ENCODE data around the gene SETBP1.
A peak's percentile ranks its signal among the peaks of the same experiment; 100 is the strongest.

The SETBP1 gene

DNA sequence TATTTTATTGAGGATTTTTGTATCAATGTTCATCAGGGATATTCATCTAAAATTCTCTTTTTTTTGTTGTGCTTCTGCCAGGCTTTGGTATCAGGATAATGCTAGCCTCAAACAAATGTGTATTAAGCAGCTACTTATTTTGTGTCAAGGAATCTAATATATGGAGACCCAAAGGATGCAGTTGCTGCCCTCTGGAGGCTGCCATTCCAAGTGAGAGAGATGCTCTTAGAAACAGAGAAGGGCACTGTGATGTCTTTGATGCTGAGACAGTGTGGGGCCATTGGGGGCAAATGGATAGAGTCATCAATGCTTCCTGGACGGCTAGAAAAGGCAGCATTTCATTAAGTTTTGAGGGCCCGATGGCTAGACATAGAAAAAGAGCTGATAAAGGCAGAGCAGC is 292.6 kb downstream of the SETBP1 start:
- no peak for ATAC-seq (replicated peaks)
- Mint-ChIP-seq H3K36me3 (ENCODE audit: insufficient read depth) (peaks cover 2% of the 10 kb centered on the region), H3K27ac (no peak overlapping the region)

DNA sequence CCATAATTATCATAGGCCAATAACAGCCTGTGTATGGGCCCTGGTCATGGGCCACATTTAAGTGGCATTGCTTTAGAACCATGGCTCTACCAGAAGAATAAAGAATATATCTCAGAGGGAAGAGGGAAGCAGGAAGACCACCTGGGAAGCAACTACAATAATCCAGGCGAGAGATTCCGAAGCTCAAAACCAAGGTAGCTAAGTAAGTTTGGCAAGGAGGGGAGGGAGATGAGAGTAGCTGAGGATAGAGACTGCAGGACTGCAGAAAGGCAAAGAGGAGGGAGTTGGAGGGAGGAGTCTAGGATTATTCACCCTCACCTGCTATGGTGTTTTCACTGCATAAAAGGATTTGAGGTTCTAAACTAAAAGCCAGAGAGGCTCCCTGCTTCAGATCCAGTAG is 293.5 kb downstream of the SETBP1 start:
- H3K4me1 Mint-ChIP-seq (ENCODE audit: low read depth in 2 of 2), result no peaks in the 10 kb centered on the region
- ATAC-seq (replicated peaks), result no peak
- H3K27ac Mint-ChIP-seq, result no peak overlapping the region
- no peaks in the 10 kb centered on the region for H3K9me3 Mint-ChIP-seq
- DNase-seq, result no peak
- H3K4me3 Mint-ChIP-seq, result no peak overlapping the region
- peaks cover 0 to 17% of the 10 kb centered on the region in 2 donors for H3K27me3 Mint-ChIP-seq
- peaks cover 2% of the 10 kb centered on the region for H3K36me3 Mint-ChIP-seq (ENCODE audit: insufficient read depth)

More for the DNA sequence above, 292.6 kb downstream of the SETBP1 start:
- no peaks in the 10 kb centered on the region for H3K9me3 Mint-ChIP-seq
- no peak overlapping the region for H3K4me3 Mint-ChIP-seq
- H3K27me3 Mint-ChIP-seq, result peaks cover 0 to 17% of the 10 kb centered on the region in 2 donors
- H3K4me1 Mint-ChIP-seq (ENCODE audit: low read depth in 2 of 2), result no peaks in the 10 kb centered on the region
- peak in 1 of 3 experiments; percentile 2 for DNase-seq

- no peak for DNase-seq
- H3K27ac Mint-ChIP-seq, result no peak overlapping the region
- no peak for ATAC-seq (replicated peaks)
- H3K9me3 Mint-ChIP-seq, result no peaks in the 10 kb centered on the region
- no peak overlapping the region for H3K4me3 Mint-ChIP-seq
- H3K36me3 Mint-ChIP-seq (ENCODE audit: insufficient read depth), result peaks cover 2% of the 10 kb centered on the region
- peaks cover 0 to 16% of the 10 kb centered on the region in 2 donors for H3K27me3 Mint-ChIP-seq
- no peaks in the 10 kb centered on the region for H3K4me1 Mint-ChIP-seq (ENCODE audit: low read depth in 2 of 2)
Observed at GRCh38 chr18:44977856-44978255, 297.2 kb downstream of the SETBP1 start.

DNA sequence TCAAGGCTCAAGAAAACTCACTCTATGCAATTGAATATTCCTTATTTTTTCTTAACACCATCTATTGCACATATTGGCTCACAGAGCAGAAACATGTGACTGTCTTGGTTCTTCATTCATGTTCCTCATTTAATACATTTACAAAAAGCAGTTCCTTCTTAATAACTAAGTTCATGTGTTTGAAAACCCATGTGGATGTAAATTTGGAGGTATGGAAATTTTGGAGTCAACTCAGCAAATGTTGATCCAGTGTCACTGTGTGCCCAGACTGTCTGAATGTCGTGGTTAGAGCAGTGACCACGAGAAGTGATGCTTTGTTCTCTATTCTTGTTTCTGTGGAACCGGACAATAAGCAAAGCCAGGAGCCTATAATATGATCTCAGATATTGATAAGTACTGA is 299.1 kb downstream of the SETBP1 start:
- no peaks in the 10 kb centered on the region for H3K9me3 Mint-ChIP-seq
- H3K27ac Mint-ChIP-seq, result no peak overlapping the region
- H3K4me3 Mint-ChIP-seq, result no peak overlapping the region
- DNase-seq (no peak), ATAC-seq (replicated peaks) (no peak)
- peaks cover 0 to 2% of the 10 kb centered on the region in 2 donors for H3K4me1 Mint-ChIP-seq (ENCODE audit: low read depth in 2 of 2)
- no peaks in the 10 kb centered on the region for H3K27me3 Mint-ChIP-seq
- no peaks in the 10 kb centered on the region for H3K36me3 Mint-ChIP-seq (ENCODE audit: insufficient read depth)

DNA sequence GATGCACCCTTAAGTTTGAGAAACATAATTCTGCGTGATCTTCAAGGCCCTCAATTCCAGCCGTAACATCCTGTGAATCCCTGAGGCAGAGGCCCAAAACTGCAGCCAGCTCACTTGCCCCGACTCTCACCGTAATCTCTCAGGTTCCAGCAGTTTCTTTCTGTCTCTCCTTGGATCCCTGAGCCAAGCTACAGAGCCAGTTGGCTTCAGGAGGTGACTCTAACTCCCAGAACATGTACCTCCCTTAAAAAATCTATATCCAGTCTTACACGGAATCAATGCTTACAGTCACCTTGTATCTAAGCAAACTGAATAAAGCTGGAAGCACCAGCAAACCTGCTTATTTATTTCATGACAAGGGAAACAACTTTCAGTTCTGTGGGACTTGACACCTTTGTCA is 300.4 kb downstream of the SETBP1 start:
- no peaks in the 10 kb centered on the region for H3K9me3 Mint-ChIP-seq

GRCh38 chr18:44986933-44987332 is 306.2 kb downstream of the SETBP1 start:
- H3K36me3 Mint-ChIP-seq (ENCODE audit: insufficient read depth), result peaks cover 4% of the 10 kb centered on the region
- H3K27ac Mint-ChIP-seq, result no peak overlapping the region
- ATAC-seq (replicated peaks), result no peak
- H3K9me3 Mint-ChIP-seq, result no peaks in the 10 kb centered on the region
- H3K4me1 Mint-ChIP-seq (ENCODE audit: low read depth in 2 of 2), result peaks cover 0 to 2% of the 10 kb centered on the region in 2 donors
- H3K4me3 Mint-ChIP-seq, result no peak overlapping the region
- no peak for DNase-seq
- H3K27me3 Mint-ChIP-seq, result no peaks in the 10 kb centered on the region

More for the DNA sequence above, 300.4 kb downstream of the SETBP1 start:
- Mint-ChIP-seq H3K4me3 (no peak overlapping the region), H3K4me1 (ENCODE audit: low read depth in 2 of 2) (peaks cover 0 to 2% of the 10 kb centered on the region in 2 donors), H3K27me3 (no peaks in the 10 kb centered on the region), H3K27ac (no peak overlapping the region), H3K36me3 (ENCODE audit: insufficient read depth) (no peaks in the 10 kb centered on the region)
- ATAC-seq (replicated peaks), result no peak
- no peak for DNase-seq

- no peak overlapping the region for H3K4me3 Mint-ChIP-seq
- ATAC-seq (replicated peaks), result no peak
- H3K9me3 Mint-ChIP-seq, result no peaks in the 10 kb centered on the region
Observed at GRCh38 chr18:44987371-44987770, 306.7 kb downstream of the SETBP1 start.

DNA sequence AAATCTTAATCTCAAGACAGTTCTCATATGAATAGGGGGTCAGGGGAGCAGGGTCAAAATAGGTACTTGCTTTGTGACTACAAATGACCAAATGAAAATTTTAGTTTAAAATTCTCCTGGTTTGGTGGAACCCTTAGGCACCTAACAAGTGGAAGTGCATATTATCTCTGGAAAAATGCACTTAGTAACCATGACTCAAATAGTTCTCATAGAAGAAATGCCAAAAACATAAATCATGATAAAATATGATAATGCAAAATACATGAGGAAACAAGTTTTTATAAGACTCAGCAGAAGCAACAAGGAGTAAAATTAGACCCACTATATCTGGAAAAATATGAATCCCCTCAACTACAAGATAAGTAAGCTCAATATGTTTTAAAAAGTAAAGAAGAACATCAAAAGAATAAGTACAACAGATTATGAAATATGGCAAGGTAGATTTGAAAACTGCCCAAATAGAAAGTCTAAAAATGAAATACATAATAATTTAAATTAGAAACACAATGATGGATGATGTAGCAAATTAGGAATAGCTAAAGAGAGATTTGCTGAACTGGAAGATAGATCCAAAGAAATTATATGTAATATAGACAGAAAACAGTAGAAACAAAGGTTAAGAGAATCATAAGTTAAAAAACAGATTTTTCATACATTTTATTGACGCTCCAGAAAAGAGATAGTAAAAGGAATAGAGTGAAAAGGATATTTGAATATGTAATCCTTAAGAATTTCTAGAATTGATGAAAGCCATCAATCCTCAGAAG is 308.3 kb downstream of the SETBP1 start:
- H3K36me3 Mint-ChIP-seq (ENCODE audit: insufficient read depth), result peaks cover 4% of the 10 kb centered on the region
- no peaks in the 10 kb centered on the region for H3K27me3 Mint-ChIP-seq
- H3K9me3 Mint-ChIP-seq, result no peaks in the 10 kb centered on the region
- no peak overlapping the region for H3K4me3 Mint-ChIP-seq
- H3K27ac Mint-ChIP-seq, result no peak overlapping the region
- DNase-seq, result no peak
- peaks cover 0 to 2% of the 10 kb centered on the region in 2 donors for H3K4me1 Mint-ChIP-seq (ENCODE audit: low read depth in 2 of 2)
- ATAC-seq (replicated peaks), result no peak

More at GRCh38 chr18:44987371-44987770, 306.7 kb downstream of the SETBP1 start:
- no peak for DNase-seq
- no peaks in the 10 kb centered on the region for H3K27me3 Mint-ChIP-seq
- peaks cover 4% of the 10 kb centered on the region for H3K36me3 Mint-ChIP-seq (ENCODE audit: insufficient read depth)
- no peak overlapping the region for H3K27ac Mint-ChIP-seq
- peaks cover 0 to 2% of the 10 kb centered on the region in 2 donors for H3K4me1 Mint-ChIP-seq (ENCODE audit: low read depth in 2 of 2)

GRCh38 chr18:44996261-44996660 is 315.6 kb downstream of the SETBP1 start:
- Mint-ChIP-seq H3K9me3 (peaks cover 0 to 1% of the 10 kb centered on the region in 2 donors), H3K4me1 (ENCODE audit: low read depth in 2 of 2) (peaks cover 0 to 3% of the 10 kb centered on the region in 2 donors), H3K27ac (peak overlapping the region in 1 of 2 donors; percentile 57), H3K36me3 (ENCODE audit: insufficient read depth) (no peaks in the 10 kb centered on the region), H3K27me3 (no peaks in the 10 kb centered on the region), H3K4me3 (no peak overlapping the region)
- ATAC-seq (replicated peaks) (no peak), DNase-seq (no peak)

GRCh38 chr18:44997174-44997573 is 316.5 kb downstream of the SETBP1 start:
- H3K4me3 Mint-ChIP-seq, result no peak overlapping the region
- no peaks in the 10 kb centered on the region for H3K36me3 Mint-ChIP-seq (ENCODE audit: insufficient read depth)
- no peaks in the 10 kb centered on the region for H3K27me3 Mint-ChIP-seq
- DNase-seq (no peak), ATAC-seq (replicated peaks) (no peak)
- peaks cover 0 to 3% of the 10 kb centered on the region in 2 donors for H3K4me1 Mint-ChIP-seq (ENCODE audit: low read depth in 2 of 2)
- H3K27ac Mint-ChIP-seq, result no peak overlapping the region
- H3K9me3 Mint-ChIP-seq, result peaks cover 0 to 1% of the 10 kb centered on the region in 2 donors

GRCh38 chr18:44998360-44998759 is 317.7 kb downstream of the SETBP1 start:
- peaks cover 0 to 1% of the 10 kb centered on the region in 2 donors for H3K9me3 Mint-ChIP-seq
- peaks cover 0 to 3% of the 10 kb centered on the region in 2 donors for H3K4me1 Mint-ChIP-seq (ENCODE audit: low read depth in 2 of 2)
- ATAC-seq (replicated peaks), result no peak
- no peaks in the 10 kb centered on the region for H3K36me3 Mint-ChIP-seq (ENCODE audit: insufficient read depth)
- no peaks in the 10 kb centered on the region for H3K27me3 Mint-ChIP-seq
- no peak overlapping the region for H3K4me3 Mint-ChIP-seq
- peak overlapping the region in 1 of 2 donors; percentile 42 for H3K27ac Mint-ChIP-seq
- no peak for DNase-seq

GRCh38 chr18:45004546-45005080 is 323.9 kb downstream of the SETBP1 start:
- DNase-seq (no peak), ATAC-seq (replicated peaks) (no peak)
- Mint-ChIP-seq H3K27ac (no peak overlapping the region), H3K36me3 (ENCODE audit: insufficient read depth) (peaks cover 6% of the 10 kb centered on the region), H3K4me1 (ENCODE audit: low read depth in 2 of 2) (peaks cover 13 to 21% of the 10 kb centered on the region in 2 donors), H3K9me3 (no peaks in the 10 kb centered on the region), H3K4me3 (no peak overlapping the region), H3K27me3 (no peaks in the 10 kb centered on the region)

DNA sequence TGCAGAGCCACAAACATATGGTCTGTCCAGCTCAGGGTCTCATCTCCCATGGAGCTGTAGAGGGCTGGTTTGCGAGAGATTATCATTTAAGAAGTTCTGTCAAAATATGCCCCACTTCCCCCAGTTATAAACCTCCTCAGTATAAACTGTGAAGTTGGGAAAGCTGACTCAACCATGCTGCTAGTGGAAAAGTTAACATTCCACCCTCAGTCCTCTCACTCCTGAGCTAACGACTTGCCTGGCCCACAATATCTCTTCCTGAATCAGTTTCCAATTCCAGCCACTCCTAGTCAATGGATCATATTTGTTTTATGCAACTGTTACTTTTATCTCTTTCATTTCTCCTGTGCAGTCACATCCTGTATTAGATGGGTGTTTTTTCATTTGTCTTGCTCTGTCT is 326.2 kb downstream of the SETBP1 start:
- ATAC-seq (replicated peaks) (no peak), DNase-seq (no peak)
- peaks cover 6% of the 10 kb centered on the region for H3K36me3 Mint-ChIP-seq (ENCODE audit: insufficient read depth)
- H3K9me3 Mint-ChIP-seq, result no peaks in the 10 kb centered on the region
- no peaks in the 10 kb centered on the region for H3K27me3 Mint-ChIP-seq
- peaks cover 19 to 28% of the 10 kb centered on the region in 2 donors for H3K4me1 Mint-ChIP-seq (ENCODE audit: low read depth in 2 of 2)
- H3K4me3 Mint-ChIP-seq, result no peak overlapping the region
- no peak overlapping the region for H3K27ac Mint-ChIP-seq

GRCh38 chr18:45007531-45007930 is 326.8 kb downstream of the SETBP1 start:
- ATAC-seq (replicated peaks) (no peak), DNase-seq (no peak)
- peaks cover 22 to 28% of the 10 kb centered on the region in 2 donors for H3K4me1 Mint-ChIP-seq (ENCODE audit: low read depth in 2 of 2)
- H3K9me3 Mint-ChIP-seq, result no peaks in the 10 kb centered on the region
- H3K27ac Mint-ChIP-seq, result peak overlapping the region in 1 of 2 donors; percentile 49
- H3K27me3 Mint-ChIP-seq, result no peaks in the 10 kb centered on the region
- no peak overlapping the region for H3K4me3 Mint-ChIP-seq
- H3K36me3 Mint-ChIP-seq (ENCODE audit: insufficient read depth), result peaks cover 6% of the 10 kb centered on the region
